IMR-90 (cell line): ENCODE measurements around the gene LDLRAD3.

Experiments
- CHD1 ChIP-seq: IDR thresholded peaks from 2 replicates; pipeline ENCODE4 v1.6.1; 2012; ENCODE audit warnings: low read depth, low read length, improper control_type of control experiment
- CTCF ChIP-seq: conservative IDR thresholded peaks from 2 replicates; pipeline ENCODE4 v1.5.1; 2012; ENCODE audit warnings: mild to moderate bottlenecking, low read depth, low read length, improper control_type of control experiment
- ELK1 ChIP-seq: fragments of 150-350 bp; IDR thresholded peaks from 2 replicates; pipeline ENCODE4 v1.6.1; 2016; ENCODE audit warnings: low read depth, mild to moderate bottlenecking, low read length, moderate library complexity, borderline replicate concordance
- MAZ ChIP-seq: IDR thresholded peaks from 2 replicates; pipeline ENCODE4 v1.6.1; 2012; ENCODE audit warnings: low read depth, mild to moderate bottlenecking, low read length, improper control_type of control experiment, moderate library complexity, borderline replicate concordance
- RFX5 ChIP-seq: IDR thresholded peaks from 2 replicates; pipeline ENCODE4 v1.8.0; 2012; ENCODE audit warnings: low read depth, mild to moderate bottlenecking, low read length, moderate library complexity
- TF ChIP-seq, protein P1 (sequence below): fragments of 150-350 bp; IDR thresholded peaks from 2 replicates; pipeline ENCODE4 v1.6.1; 2017; ENCODE audit warnings: mild to moderate bottlenecking, antibody characterized with exemption, low read length, low read depth

DNA sequence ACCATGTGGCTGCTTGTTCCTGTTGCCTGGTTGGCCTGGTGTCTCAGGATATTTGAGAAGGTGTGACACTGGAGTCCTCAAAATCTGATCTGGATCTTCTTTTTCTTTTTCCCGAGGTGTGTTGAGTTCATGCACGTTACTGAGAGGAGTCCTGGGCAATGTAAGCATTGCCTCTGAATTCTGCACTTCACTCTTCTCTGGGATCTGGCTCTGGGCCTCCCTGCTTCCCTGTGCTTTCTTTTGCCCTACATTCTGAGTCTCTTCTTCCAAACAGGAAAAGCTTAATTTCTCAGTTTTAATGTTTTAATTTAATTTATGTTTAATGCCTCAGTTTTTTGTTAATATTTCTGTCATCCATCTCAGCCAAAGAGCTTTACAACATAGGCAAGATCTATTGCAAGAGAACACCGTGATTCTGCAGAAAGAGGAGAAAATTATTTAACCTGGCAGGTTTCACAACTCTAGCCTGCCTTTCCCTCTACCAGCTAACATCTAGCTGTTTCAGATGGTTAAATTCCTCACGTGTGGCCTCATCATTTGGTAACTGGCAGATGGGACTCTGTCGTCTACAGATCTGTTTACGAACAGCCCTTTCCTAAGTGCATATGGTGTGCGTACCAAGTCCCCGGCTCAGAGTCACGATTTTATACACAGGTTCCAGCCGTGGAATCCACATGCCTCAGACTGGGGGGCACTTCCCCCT, 24.7 kb downstream of the LDLRAD3 start:
- TF ChIP-seq CTCF (no peak), CHD1 (no peak), MAZ (no peak), RFX5 (no peak), ELK1 (no peak)
- TF ChIP-seq, protein P1, sequence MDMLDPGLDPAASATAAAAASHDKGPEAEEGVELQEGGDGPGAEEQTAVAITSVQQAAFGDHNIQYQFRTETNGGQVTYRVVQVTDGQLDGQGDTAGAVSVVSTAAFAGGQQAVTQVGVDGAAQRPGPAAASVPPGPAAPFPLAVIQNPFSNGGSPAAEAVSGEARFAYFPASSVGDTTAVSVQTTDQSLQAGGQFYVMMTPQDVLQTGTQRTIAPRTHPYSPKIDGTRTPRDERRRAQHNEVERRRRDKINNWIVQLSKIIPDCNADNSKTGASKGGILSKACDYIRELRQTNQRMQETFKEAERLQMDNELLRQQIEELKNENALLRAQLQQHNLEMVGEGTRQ, result no peak
